CD4-positive, CD25-positive, alpha-beta regulatory T cell (primary cell): ENCODE results near the gene GABRR3. TPM values are rescaled to one million over a fixed set of nuclear protein-coding genes. Genes with fewer than 3 reads are reported as not detected.

Source experiments
- ATAC-seq, 2 donors: fragments of 150-1000 bp; cut with Tn5 transposase; one replicate each; pipeline ENCODE4 v1.10.0; 2021; ENCODE audit warnings: low read depth in 2 of 2, moderate number of reproducible peaks in 2 of 2, moderate library complexity in 1 of 2
- DNase-seq, 3 donors: peaks; one replicate each; pipeline versions ENCODE4 v3.0.0 to v3.0.0-alpha.2; 2012 to 2022; ENCODE audit warnings: mixed read lengths in 1 of 3
- H3K27ac ChIP-seq: one replicate; pipeline ENCODE4 v1.7.0; 2013; ENCODE audit warnings: mild to moderate bottlenecking, low read length; ENCODE audit not compliant: insufficient read depth, poor library complexity, severe bottlenecking
- H3K27me3 ChIP-seq: one replicate; pipeline ENCODE4 v1.7.0; 2013; ENCODE audit warnings: low read length; ENCODE audit not compliant: control insufficient read depth, insufficient read depth
- H3K36me3 ChIP-seq: one replicate; pipeline ENCODE4 v1.7.0; 2013; ENCODE audit warnings: mild to moderate bottlenecking, low read length, moderate library complexity; ENCODE audit not compliant: control insufficient read depth, insufficient read depth
- H3K4me1 ChIP-seq: 2 replicates; pipeline ENCODE4 v1.7.0; 2013; ENCODE audit warnings: mild to moderate bottlenecking, low read length; ENCODE audit not compliant: insufficient read depth, control insufficient read depth, poor library complexity, severe bottlenecking
- H3K4me3 ChIP-seq: one replicate; pipeline ENCODE4 v1.7.0; 2013; ENCODE audit warnings: low read depth, mild to moderate bottlenecking, low read length, moderate library complexity
- H3K9me3 ChIP-seq, 2 experiments: 1 replicate in 1 of 2; 2 replicates in 1 of 2; pipeline ENCODE4 v1.7.0; 2013; ENCODE audit warnings: low read length in 2 of 2, mild to moderate bottlenecking in 1 of 2, moderate library complexity in 1 of 2; ENCODE audit not compliant: control insufficient read depth in 2 of 2
- H3K27ac Mint-ChIP-seq, 3 donors: one replicate each; pipeline ENCODE4 v1.8.0; 2020 to 2022; ENCODE audit warnings: mild to moderate bottlenecking in 3 of 3, mixed read lengths in 3 of 3, moderate library complexity in 2 of 3
- H3K27me3 Mint-ChIP-seq: one replicate; pipeline ENCODE4 v1.8.0; 2022; ENCODE audit warnings: mild to moderate bottlenecking, mixed read lengths
- H3K36me3 Mint-ChIP-seq: one replicate; pipeline ENCODE4 v1.8.0; 2020; ENCODE audit warnings: mixed read lengths
- H3K4me1 Mint-ChIP-seq, 4 donors: one replicate each; pipeline ENCODE4 v1.8.0; 2020 to 2022; ENCODE audit warnings: mixed read lengths in 4 of 4, mild to moderate bottlenecking in 1 of 4
- H3K4me3 Mint-ChIP-seq, 4 donors: one replicate each; pipeline ENCODE4 v1.8.0; 2020 to 2022; ENCODE audit warnings: mild to moderate bottlenecking in 4 of 4, mixed read lengths in 4 of 4, moderate library complexity in 3 of 4
- H3K9me3 Mint-ChIP-seq, 7 donors: one replicate each; pipeline ENCODE4 v1.8.0; 2020 to 2022; ENCODE audit warnings: mixed read lengths in 7 of 7, mild to moderate bottlenecking in 3 of 7, moderate library complexity in 2 of 7
- polyA plus RNA-seq, 4 donors: library from polyadenylated mRNA; unstranded; fragments of 300-500 nt; fragmentation: Illumina TruSeq; gene quantifications; one replicate each; pipeline ENCODE4 v1.2.3, GENCODE V29; 2021
- total RNA-seq: library from RNA; stranded (reverse); gene quantifications from one replicate; pipeline ENCODE4 v1.2.3, GENCODE V29; 2022

Gene GABRR3
- total and polyA plus RNA-seq, 5 donors from 2014 or later: not detected

- H3K36me3 ChIP-seq: peaks cover 59% of the 10 kb centered on the region
- H3K4me3 ChIP-seq: no peak overlapping the region
- H3K9me3 ChIP-seq: no peaks in the 10 kb centered on the region
- no peak for ATAC-seq
- H3K4me1 Mint-ChIP-seq: peaks cover 15 to 54% (median 31%) of the 10 kb centered on the region in 4 donors
- H3K36me3 Mint-ChIP-seq: peaks cover 35% of the 10 kb centered on the region
- no peak overlapping the region for H3K27ac ChIP-seq
- H3K9me3 Mint-ChIP-seq: no peaks in the 10 kb centered on the region
- no peaks in the 10 kb centered on the region for H3K27me3 ChIP-seq
- DNase-seq: no peak
- H3K27ac Mint-ChIP-seq: no peak overlapping the region
- H3K4me1 ChIP-seq: no peaks in the 10 kb centered on the region
- no peaks in the 10 kb centered on the region for H3K27me3 Mint-ChIP-seq
- no peak overlapping the region for H3K4me3 Mint-ChIP-seq
These were observed 75.2 kb downstream of the GABRR3 start for GRCh38 chr3:97959872-97960271.

GRCh38 chr3:97958796-97959195, 76.3 kb downstream of the GABRR3 start:
- H3K27ac ChIP-seq: no peak overlapping the region
- Mint-ChIP-seq H3K27me3 (no peaks in the 10 kb centered on the region), H3K4me3 (no peak overlapping the region), H3K4me1 (peaks cover 12 to 46% (median 24%) of the 10 kb centered on the region in 4 donors), H3K36me3 (peaks cover 31% of the 10 kb centered on the region), H3K9me3 (no peaks in the 10 kb centered on the region), H3K27ac (no peak overlapping the region)
- ATAC-seq: no peak
- H3K27me3 ChIP-seq: no peaks in the 10 kb centered on the region
- no peak overlapping the region for H3K4me3 ChIP-seq
- H3K4me1 ChIP-seq: no peaks in the 10 kb centered on the region
- peaks cover 67% of the 10 kb centered on the region for H3K36me3 ChIP-seq
- DNase-seq: no peak
- no peaks in the 10 kb centered on the region for H3K9me3 ChIP-seq

GRCh38 chr3:97958396-97958795, 76.7 kb downstream of the GABRR3 start:
- Mint-ChIP-seq H3K27ac (no peak overlapping the region), H3K4me3 (no peak overlapping the region), H3K4me1 (peaks cover 8 to 42% (median 20%) of the 10 kb centered on the region in 4 donors), H3K9me3 (no peaks in the 10 kb centered on the region), H3K36me3 (peaks cover 28% of the 10 kb centered on the region), H3K27me3 (no peaks in the 10 kb centered on the region)
- H3K27ac ChIP-seq: no peak overlapping the region
- no peaks in the 10 kb centered on the region for H3K4me1 ChIP-seq
- H3K9me3 ChIP-seq: no peaks in the 10 kb centered on the region
- no peaks in the 10 kb centered on the region for H3K27me3 ChIP-seq
- DNase-seq (no peak), ATAC-seq (no peak)
- H3K4me3 ChIP-seq: no peak overlapping the region
- H3K36me3 ChIP-seq: peaks cover 67% of the 10 kb centered on the region

GRCh38 chr3:97957617-97958311, 77.4 kb downstream of the GABRR3 start:
- Histone ChIP-seq H3K4me3 (no peak overlapping the region), H3K9me3 (no peaks in the 10 kb centered on the region), H3K4me1 (no peaks in the 10 kb centered on the region), H3K27ac (no peak overlapping the region), H3K27me3 (no peaks in the 10 kb centered on the region), H3K36me3 (peaks cover 72% of the 10 kb centered on the region)
- peaks cover 34% of the 10 kb centered on the region for H3K36me3 Mint-ChIP-seq
- no peaks in the 10 kb centered on the region for H3K27me3 Mint-ChIP-seq
- no peak for ATAC-seq
- no peak overlapping the region for H3K4me3 Mint-ChIP-seq
- no peaks in the 10 kb centered on the region for H3K9me3 Mint-ChIP-seq
- peaks cover 7 to 40% (median 18%) of the 10 kb centered on the region in 4 donors for H3K4me1 Mint-ChIP-seq
- no peak overlapping the region for H3K27ac Mint-ChIP-seq
- DNase-seq: no peak

- H3K9me3 ChIP-seq: no peaks in the 10 kb centered on the region
- no peak overlapping the region for H3K27ac ChIP-seq
- Mint-ChIP-seq H3K27ac (peak overlapping the region in 2 of 3 donors; percentile 27 to 75), H3K4me1 (peaks cover 0 to 23% (median 6%) of the 10 kb centered on the region in 4 donors), H3K36me3 (peaks cover 37% of the 10 kb centered on the region), H3K9me3 (no peaks in the 10 kb centered on the region), H3K27me3 (no peaks in the 10 kb centered on the region), H3K4me3 (no peak overlapping the region)
- H3K4me3 ChIP-seq: no peak overlapping the region
- H3K36me3 ChIP-seq: peaks cover 76% of the 10 kb centered on the region
- DNase-seq (no peak), ATAC-seq (no peak)
- H3K4me1 ChIP-seq: no peaks in the 10 kb centered on the region
- H3K27me3 ChIP-seq: no peaks in the 10 kb centered on the region
These were observed 79.1 kb downstream of the GABRR3 start for GRCh38 chr3:97956051-97956450.

GRCh38 chr3:97954228-97954827, 80.8 kb downstream of the GABRR3 start:
- no peaks in the 10 kb centered on the region for H3K27me3 Mint-ChIP-seq
- peaks cover 0 to 20% (median 3%) of the 10 kb centered on the region in 4 donors for H3K4me1 Mint-ChIP-seq
- H3K4me3 Mint-ChIP-seq: no peak overlapping the region
- H3K27ac ChIP-seq: no peak overlapping the region
- peaks cover 45% of the 10 kb centered on the region for H3K36me3 Mint-ChIP-seq
- H3K9me3 Mint-ChIP-seq: no peaks in the 10 kb centered on the region
- no peaks in the 10 kb centered on the region for H3K4me1 ChIP-seq
- no peak overlapping the region for H3K4me3 ChIP-seq
- H3K36me3 ChIP-seq: peaks cover 80% of the 10 kb centered on the region
- no peaks in the 10 kb centered on the region for H3K9me3 ChIP-seq
- H3K27me3 ChIP-seq: no peaks in the 10 kb centered on the region
- DNase-seq (no peak), ATAC-seq (no peak)
- H3K27ac Mint-ChIP-seq: peak overlapping the region in 1 of 3 donors; percentile 35

- Mint-ChIP-seq H3K36me3 (peaks cover 55% of the 10 kb centered on the region), H3K4me1 (peaks cover 0 to 11% (median 3%) of the 10 kb centered on the region in 4 donors), H3K4me3 (no peak overlapping the region), H3K27ac (peak overlapping the region in 1 of 3 donors; percentile 44), H3K9me3 (no peaks in the 10 kb centered on the region), H3K27me3 (no peaks in the 10 kb centered on the region)
- DNase-seq: no peak
- Histone ChIP-seq H3K4me3 (no peak overlapping the region), H3K27me3 (no peaks in the 10 kb centered on the region), H3K4me1 (no peaks in the 10 kb centered on the region), H3K9me3 (no peaks in the 10 kb centered on the region), H3K27ac (no peak overlapping the region), H3K36me3 (peaks cover 80% of the 10 kb centered on the region)
- no peak for ATAC-seq
These were observed 82.2 kb downstream of the GABRR3 start for GRCh38 chr3:97952872-97953271.

- H3K9me3 ChIP-seq: no peaks in the 10 kb centered on the region
- H3K4me1 ChIP-seq: no peaks in the 10 kb centered on the region
- H3K4me1 Mint-ChIP-seq: peaks cover 0 to 11% (median 2%) of the 10 kb centered on the region in 4 donors
- H3K27ac Mint-ChIP-seq: peak overlapping the region in 1 of 3 donors; percentile 44
- no peak for DNase-seq
- no peak overlapping the region for H3K4me3 Mint-ChIP-seq
- no peaks in the 10 kb centered on the region for H3K9me3 Mint-ChIP-seq
- H3K27me3 Mint-ChIP-seq: no peaks in the 10 kb centered on the region
- ATAC-seq: no peak
- H3K27ac ChIP-seq: no peak overlapping the region
- no peaks in the 10 kb centered on the region for H3K27me3 ChIP-seq
- H3K36me3 Mint-ChIP-seq: peaks cover 57% of the 10 kb centered on the region
- H3K36me3 ChIP-seq: peaks cover 80% of the 10 kb centered on the region
- no peak overlapping the region for H3K4me3 ChIP-seq
These were observed 82.8 kb downstream of the GABRR3 start for GRCh38 chr3:97952280-97952679.
